Measurements from ENCODE around the gene WWOX. TPM values are rescaled to one million over a fixed set of nuclear protein-coding genes. Genes with fewer than 3 reads are reported as not detected.

Gene WWOX
- polyA plus RNA-seq, 1 donor (not counting 4 experiments of a cell fraction or from before 2014, with no cell fraction given): 5.1 TPM

GRCh38 chr16:78436023-78436422, 336.6 kb downstream of the WWOX start:
- DNase-seq (ENCODE audit: low read depth, low spot score): no peak
- Histone ChIP-seq H3K9ac (ENCODE audit: control insufficient read depth, extremely low read depth, insufficient read depth, low read length) (no peak overlapping the region), H2AFZ (ENCODE audit: control insufficient read depth, low read length) (no peak overlapping the region), H3K4me2 (ENCODE audit: control insufficient read depth, extremely low read depth, insufficient read depth, low read depth, low read length) (no peak overlapping the region), H3K79me2 (ENCODE audit: control insufficient read depth, insufficient read depth, low read length) (no peaks in the 10 kb centered on the region), H4K20me1 (ENCODE audit: control insufficient read depth, extremely low read depth, insufficient read depth, low read length) (no peaks in the 10 kb centered on the region), H3K9me3 (ENCODE audit: control insufficient read depth, low read depth, low read length) (no peaks in the 10 kb centered on the region), H3K27ac (ENCODE audit: control insufficient read depth, insufficient read depth, low read length) (no peak overlapping the region), H3K4me1 (ENCODE audit: control insufficient read depth, extremely low read depth, insufficient read depth, low read length) (no peaks in the 10 kb centered on the region), H3K9me1 (ENCODE audit: control insufficient read depth, extremely low read depth, insufficient read depth, low read length) (no peaks in the 10 kb centered on the region), H3K36me3 (ENCODE audit: control insufficient read depth in 2 of 2, extremely low read depth in 1 of 2, insufficient read depth in 2 of 2, low read length in 2 of 2) (no peaks in the 10 kb centered on the region), H3K27me3 (ENCODE audit: control insufficient read depth, extremely low read depth, insufficient read depth, low read length) (no peaks in the 10 kb centered on the region), H3K4me3 (ENCODE audit: control insufficient read depth in 2 of 3, extremely low read depth in 1 of 3, insufficient read depth in 2 of 3, low read depth in 1 of 3, low read length in 3 of 3) (no peak overlapping the region)
- TF ChIP-seq CTCF (optimal IDR thresholded peaks at IDR 0.05 in 1 of 3, IDR thresholded peaks at IDR 0.05 in 1 of 3, conservative IDR thresholded peaks at IDR 0.05 in 1 of 3; ENCODE audit: extremely low read depth in 1 of 3, insufficient read depth in 2 of 3, low read length in 3 of 3): no peak
- TF ChIP-seq EZH2 (IDR thresholded peaks at IDR 0.05; ENCODE audit: low read length): no peak
- no peak for FAIRE-seq
- dilution Hi-C loops (cut with MboI; ENCODE audit: extremely low pct_ligation_motif_present, low sequenced_read_pairs): no loop called here

GRCh38 chr16:78436846-78437245, 337.4 kb downstream of the WWOX start:
- Histone ChIP-seq H4K20me1 (ENCODE audit: control insufficient read depth, extremely low read depth, insufficient read depth, low read length) (no peaks in the 10 kb centered on the region), H3K9me3 (ENCODE audit: control insufficient read depth, low read depth, low read length) (no peaks in the 10 kb centered on the region), H3K9me1 (ENCODE audit: control insufficient read depth, extremely low read depth, insufficient read depth, low read length) (no peaks in the 10 kb centered on the region), H3K4me2 (ENCODE audit: control insufficient read depth, extremely low read depth, insufficient read depth, low read depth, low read length) (no peak overlapping the region), H3K4me1 (ENCODE audit: control insufficient read depth, extremely low read depth, insufficient read depth, low read length) (no peaks in the 10 kb centered on the region), H3K36me3 (ENCODE audit: control insufficient read depth in 2 of 2, extremely low read depth in 1 of 2, insufficient read depth in 2 of 2, low read length in 2 of 2) (no peaks in the 10 kb centered on the region), H3K9ac (ENCODE audit: control insufficient read depth, extremely low read depth, insufficient read depth, low read length) (no peak overlapping the region), H3K27me3 (ENCODE audit: control insufficient read depth, extremely low read depth, insufficient read depth, low read length) (no peaks in the 10 kb centered on the region), H3K27ac (ENCODE audit: control insufficient read depth, insufficient read depth, low read length) (no peak overlapping the region), H3K79me2 (ENCODE audit: control insufficient read depth, insufficient read depth, low read length) (no peaks in the 10 kb centered on the region), H3K4me3 (ENCODE audit: control insufficient read depth in 2 of 3, extremely low read depth in 1 of 3, insufficient read depth in 2 of 3, low read depth in 1 of 3, low read length in 3 of 3) (no peak overlapping the region), H2AFZ (ENCODE audit: control insufficient read depth, low read length) (no peak overlapping the region)
- no peak for DNase-seq (ENCODE audit: low read depth, low spot score)
- dilution Hi-C loops (cut with MboI; ENCODE audit: extremely low pct_ligation_motif_present, low sequenced_read_pairs): no loop called here
- FAIRE-seq: no peak
- TF ChIP-seq CTCF (optimal IDR thresholded peaks at IDR 0.05 in 1 of 3, IDR thresholded peaks at IDR 0.05 in 1 of 3, conservative IDR thresholded peaks at IDR 0.05 in 1 of 3; ENCODE audit: extremely low read depth in 1 of 3, insufficient read depth in 2 of 3, low read length in 3 of 3) (no peak), EZH2 (IDR thresholded peaks at IDR 0.05; ENCODE audit: low read length) (no peak)

All from keratinocyte (primary cell).